CD4-positive, alpha-beta T cell (primary cell): ENCODE measurements around the gene GTF2E1. TPM values are rescaled to one million over a fixed set of nuclear protein-coding genes. Genes with fewer than 3 reads are reported as not detected.

Source experiments
- ATAC-seq: fragments of 200-7000 bp; cut with Tn5 transposase; one replicate; pipeline ENCODE4 v1.10.0; 2022; ENCODE audit warnings: mild to moderate bottlenecking; ENCODE audit not compliant: poor library complexity
- CTCF ChIA-PET: fragments of 350-600 bp; sonication (Branson Sonifier 250); formaldehyde crosslinking; loops from one replicate; lab custom pipeline; 2021; ENCODE audit warnings: antibody characterized with exemption, inconsistent platforms; lab: Charles Lee
- POLR2A ChIA-PET: fragments of 350-600 bp; sonication (Branson Sonifier 250); formaldehyde crosslinking; loops from one replicate; lab custom pipeline; 2021; ENCODE audit warnings: antibody characterized with exemption, inconsistent platforms; lab: Charles Lee
- DNase-seq, 14 experiments: peaks; one replicate each; pipeline ENCODE4 v3.0.0-alpha.2; 2013 to 2020; ENCODE audit warnings: mixed read lengths in 2 of 14
- H3K27ac ChIP-seq, 2 donors: one replicate each; pipeline versions ENCODE4 v1.5.1 to v1.7.0; 2013; ENCODE audit warnings: low read length in 2 of 2, low read depth in 1 of 2, mild to moderate bottlenecking in 1 of 2
- H3K27me3 ChIP-seq, 2 experiments: 1 replicate in 1 of 2; 2 replicates in 1 of 2; pipeline versions ENCODE4 v1.6.1 to v1.7.0; 2013; ENCODE audit warnings: low read length in 2 of 2, control low read depth in 1 of 2, mild to moderate bottlenecking in 1 of 2, moderate library complexity in 1 of 2; ENCODE audit not compliant: insufficient read depth in 2 of 2, control insufficient read depth in 1 of 2
- H3K36me3 ChIP-seq: one replicate; pipeline ENCODE4 v1.6.1; 2013; ENCODE audit warnings: low read length, control low read depth; ENCODE audit not compliant: insufficient read depth
- H3K4me1 ChIP-seq: one replicate; pipeline ENCODE4 v1.6.1; 2013; ENCODE audit warnings: low read length, control low read depth; ENCODE audit not compliant: insufficient read depth
- H3K4me3 ChIP-seq: one replicate; pipeline ENCODE4 v1.5.1; 2013; ENCODE audit warnings: mild to moderate bottlenecking, low read length, moderate library complexity
- H3K9me3 ChIP-seq, 2 experiments: 1 replicate in 1 of 2; 2 replicates in 1 of 2; pipeline versions ENCODE4 v1.6.1 to v1.7.0; 2013; ENCODE audit warnings: low read length in 2 of 2, mild to moderate bottlenecking in 2 of 2, control low read depth in 1 of 2, moderate library complexity in 1 of 2; ENCODE audit not compliant: control insufficient read depth in 1 of 2, insufficient read depth in 1 of 2
- H3K27ac Mint-ChIP-seq: one replicate; pipeline ENCODE4 v1.8.0; 2020; ENCODE audit warnings: mixed read lengths
- H3K27me3 Mint-ChIP-seq: one replicate; pipeline ENCODE4 v1.8.0; 2021; ENCODE audit warnings: mixed read lengths
- H3K36me3 Mint-ChIP-seq: one replicate; pipeline ENCODE4 v1.8.0; 2021; ENCODE audit warnings: low read depth, mixed read lengths
- H3K4me1 Mint-ChIP-seq: one replicate; pipeline ENCODE4 v1.8.0; 2021; ENCODE audit warnings: low read depth, mixed read lengths
- H3K4me3 Mint-ChIP-seq: one replicate; pipeline ENCODE4 v1.8.0; 2020; ENCODE audit warnings: mild to moderate bottlenecking, mixed read lengths
- H3K9me3 Mint-ChIP-seq: one replicate; pipeline ENCODE4 v1.8.0; 2020; ENCODE audit warnings: mixed read lengths
- CTCF ChIP-seq: fragments of 200-600 bp; IDR thresholded peaks from one replicate; pipeline ENCODE4 v1.8.0; 2022; ENCODE audit warnings: antibody characterized with exemption, mild to moderate bottlenecking
- intact Hi-C, 2 experiments: fragments of 100-400 bp; cut with DNase I in 1 of 2; cut with micrococcal nuclease in 1 of 2; formaldehyde crosslinking; loops; one replicate each; pipeline versions ENCODE4 v1.15.1 to v1.9.0; 2023 to 2025; cut with DNase I, micrococcal nuclease
- total RNA-seq, 174 experiments: library from RNA in 2 of 174; stranded (reverse) in 2 of 174; gene quantifications; one replicate each; pipeline ENCODE4 v1.2.3 and lab custom pipeline; 2021 to 2026

GTF2E1 gene
- total RNA-seq, 2 experiments from 2014 or later, result 6.3 to 7.5 TPM

- Histone ChIP-seq H3K27ac (no peak overlapping the region), H3K4me1 (no peaks in the 10 kb centered on the region), H3K4me3 (no peak overlapping the region), H3K36me3 (no peaks in the 10 kb centered on the region), H3K27me3 (no peaks in the 10 kb centered on the region), H3K9me3 (no peaks in the 10 kb centered on the region)
- no peaks in the 10 kb centered on the region for H3K9me3 Mint-ChIP-seq
- H3K27ac Mint-ChIP-seq, result no peak overlapping the region
- no peak for TF ChIP-seq CTCF
- intact Hi-C loops, result loop anchor here in 1 of 2 experiments (5.0 to 10.0 kb wide), 2 partner anchors 87 to 550 kb away; no protein-coding TSS in a partner anchor
- no peaks in the 10 kb centered on the region for H3K36me3 Mint-ChIP-seq
- ATAC-seq (no peak), DNase-seq (no peak)
- no peaks in the 10 kb centered on the region for H3K27me3 Mint-ChIP-seq
- peaks cover 26% of the 10 kb centered on the region for H3K4me1 Mint-ChIP-seq
- ChIA-PET POLR2A (no interaction called here), CTCF (interaction anchor here (4.3 kb wide), 1 partner anchor 231 kb away, joined by 63 read pairs; no protein-coding TSS in a partner anchor)
- no peak overlapping the region for H3K4me3 Mint-ChIP-seq
Measured at GRCh38 chr3:120791913-120792312, 49.4 kb downstream of the GTF2E1 start.

DNA sequence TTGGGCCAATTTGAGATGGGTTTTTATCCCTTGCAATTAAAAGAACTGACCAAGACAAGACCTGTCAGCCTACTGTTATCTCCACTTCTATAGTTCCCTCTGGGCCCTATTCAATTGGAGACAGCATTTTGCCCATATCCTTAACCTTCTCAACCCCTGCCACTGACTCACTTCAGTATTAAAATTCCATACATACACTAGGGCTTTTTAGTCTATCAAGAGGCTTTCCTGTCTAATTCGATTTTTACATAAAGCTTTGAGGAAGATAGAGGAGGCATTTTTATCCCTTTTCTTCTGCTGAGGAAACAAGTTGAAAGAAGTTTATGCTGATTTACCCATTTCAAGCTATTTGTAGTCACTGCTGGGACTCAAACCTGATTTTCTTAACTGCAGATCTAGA is 51.1 kb downstream of the GTF2E1 start:
- Histone ChIP-seq H3K27ac (no peak overlapping the region), H3K4me3 (no peak overlapping the region), H3K36me3 (no peaks in the 10 kb centered on the region), H3K9me3 (no peaks in the 10 kb centered on the region), H3K4me1 (no peaks in the 10 kb centered on the region), H3K27me3 (no peaks in the 10 kb centered on the region)
- no peak for TF ChIP-seq CTCF
- Mint-ChIP-seq H3K36me3 (no peaks in the 10 kb centered on the region), H3K4me1 (peaks cover 26% of the 10 kb centered on the region), H3K27ac (no peak overlapping the region), H3K4me3 (no peak overlapping the region), H3K9me3 (no peaks in the 10 kb centered on the region), H3K27me3 (no peaks in the 10 kb centered on the region)
- ChIA-PET POLR2A (interaction anchor here (2.7 kb wide), 1 partner anchor 198 kb away, joined by 9 read pairs; the partner anchor contains the start of gene NDUFB4), CTCF (interaction anchor here (4.3 kb wide), 1 partner anchor 233 kb away, joined by 63 read pairs; no protein-coding TSS in a partner anchor)
- ATAC-seq (no peak), DNase-seq (no peak)
- intact Hi-C loops, result loop anchor here in 1 of 2 experiments (5.0 to 10.0 kb wide), 2 partner anchors 89 to 551 kb away; no protein-coding TSS in a partner anchor

GRCh38 chr3:120795017-120795648 is 52.6 kb downstream of the GTF2E1 start:
- Mint-ChIP-seq H3K9me3 (no peaks in the 10 kb centered on the region), H3K4me3 (no peak overlapping the region), H3K27me3 (no peaks in the 10 kb centered on the region), H3K4me1 (peaks cover 25% of the 10 kb centered on the region), H3K27ac (no peak overlapping the region), H3K36me3 (no peaks in the 10 kb centered on the region)
- peak; percentile 79 for TF ChIP-seq CTCF
- Histone ChIP-seq H3K9me3 (no peaks in the 10 kb centered on the region), H3K4me3 (no peak overlapping the region), H3K4me1 (no peaks in the 10 kb centered on the region), H3K27ac (no peak overlapping the region), H3K36me3 (no peaks in the 10 kb centered on the region), H3K27me3 (no peaks in the 10 kb centered on the region)
- peak; percentile 73 to 89 (median 83) for DNase-seq
- intact Hi-C loops, result loop anchor here (1.0 to 10.0 kb wide), 3 partner anchors 90 to 378 kb away; no protein-coding TSS in a partner anchor
- POLR2A ChIA-PET, result interaction anchor here (1.0 to 2.7 kb wide), 4 partner anchors 199 to 236 kb away, joined by 3 to 9 read pairs (median 8); partner anchors contain the start of gene NDUFB4
- CTCF ChIA-PET, result interaction anchor here (0.6 to 4.3 kb wide), 18 partner anchors 8 to 550 kb away, joined by 3 to 63 read pairs (median 4); partner anchors contain the start of genes GTF2E1, NDUFB4 and RABL3
- ATAC-seq, result peak; percentile 97
